HEK293 (cell line): ENCODE data around the gene ALKBH2.
"Not testable (repeated sequence)": the region's sequence is repeated elsewhere in the genome, so short reads cannot be mapped to it uniquely, and the experiment has no call there.

Experiments used
- CTCF ChIA-PET: fragments of 350-600 bp; formaldehyde crosslinking; extraction: SDS; loops from one replicate; lab custom pipeline; 2021; ENCODE audit warnings: antibody characterized with exemption; lab: Yijun Ruan, JAX
- POLR2A ChIA-PET: fragments of 300-600 bp; formaldehyde crosslinking; extraction: SDS; loops from one replicate; lab custom pipeline; 2020; ENCODE audit warnings: antibody characterized with exemption, inconsistent platforms; lab: Yijun Ruan, JAX
- H3K27ac ChIP-seq: fragments of 200-500 bp; sonication (Bioruptor generic); 2 replicates; pipeline ENCODE4 v1.5.1; 2014; ENCODE audit warnings: low read depth, low read length, control low read depth, inconsistent platforms; ENCODE audit errors: extremely low read depth
- H3K36me3 ChIP-seq, 2 experiments: fragments of 200-500 bp in 1 of 2; sonication (Bioruptor generic) in 1 of 2; 1 replicate in 1 of 2; 2 replicates in 1 of 2; pipeline ENCODE4 v1.5.1; 2014 to 2017; ENCODE audit warnings: inconsistent platforms in 2 of 2, low read length in 2 of 2; ENCODE audit not compliant: control insufficient read depth in 2 of 2, insufficient read depth in 1 of 2
- H3K4me1 ChIP-seq: fragments of 200-500 bp; sonication (Bioruptor generic); 2 replicates; pipeline ENCODE4 v1.5.1; 2014; ENCODE audit warnings: mild to moderate bottlenecking, low read length, inconsistent platforms; ENCODE audit not compliant: control insufficient read depth, insufficient read depth
- H3K4me3 ChIP-seq: 2 replicates; pipeline ENCODE4 v1.5.1; 2011; ENCODE audit warnings: low read depth, mild to moderate bottlenecking, control low read depth, low read length, moderate library complexity
- H3K9me3 ChIP-seq: fragments of 200-500 bp; sonication (Bioruptor generic); 2 replicates; pipeline ENCODE4 v1.5.1; 2014; ENCODE audit warnings: low read depth, low read length, inconsistent platforms; ENCODE audit not compliant: control insufficient read depth, insufficient read depth
- ELK4 ChIP-seq: IDR thresholded peaks from 2 replicates; pipeline ENCODE4 v1.6.1; 2011; ENCODE audit warnings: mild to moderate bottlenecking, low read depth, low read length, borderline replicate concordance
- GLIS2 ChIP-seq: fragments of 450-650 bp; formaldehyde crosslinking; IDR thresholded peaks from 2 replicates; pipeline ENCODE4 v1.5.1; 2016; ENCODE audit warnings: missing biosample characterization, missing genetic modification characterization
- INSM2 ChIP-seq: fragments of 450-650 bp; formaldehyde crosslinking; IDR thresholded peaks from 2 replicates; pipeline ENCODE4 v1.5.1; 2016; ENCODE audit warnings: missing biosample characterization, missing genetic modification characterization
- ZBTB7A ChIP-seq: fragments of 450-650 bp; formaldehyde crosslinking; IDR thresholded peaks from 2 replicates; pipeline ENCODE4 v1.5.1; 2016; ENCODE audit warnings: low read depth, missing biosample characterization, missing genetic modification characterization
- ZNF132 ChIP-seq: fragments of 450-650 bp; formaldehyde crosslinking; IDR thresholded peaks from 2 replicates; pipeline ENCODE4 v1.5.1; 2017; ENCODE audit warnings: missing biosample characterization, missing genetic modification characterization, borderline replicate concordance
- ZNF175 ChIP-seq: fragments of 450-650 bp; formaldehyde crosslinking; IDR thresholded peaks from 2 replicates; pipeline ENCODE4 v1.5.1; 2016; ENCODE audit warnings: missing biosample characterization, missing genetic modification characterization
- ZNF26 ChIP-seq: fragments of 450-650 bp; formaldehyde crosslinking; IDR thresholded peaks from 2 replicates; pipeline ENCODE4 v1.5.1; 2016; ENCODE audit warnings: missing biosample characterization, missing genetic modification characterization
- ZNF362 ChIP-seq: fragments of 450-650 bp; formaldehyde crosslinking; IDR thresholded peaks from 2 replicates; pipeline ENCODE4 v1.5.1; 2016; ENCODE audit warnings: missing biosample characterization, missing genetic modification characterization
- ZNF398 ChIP-seq: fragments of 450-650 bp; formaldehyde crosslinking; IDR thresholded peaks from 2 replicates; pipeline ENCODE4 v1.5.1; 2017; ENCODE audit warnings: missing biosample characterization, missing genetic modification characterization
- ZNF423 ChIP-seq: fragments of 450-650 bp; formaldehyde crosslinking; IDR thresholded peaks from 2 replicates; pipeline ENCODE4 v1.5.1; 2016; ENCODE audit warnings: missing biosample characterization, missing genetic modification characterization
- ZNF530 ChIP-seq: fragments of 450-650 bp; formaldehyde crosslinking; IDR thresholded peaks from 2 replicates; pipeline ENCODE4 v1.5.1; 2016; ENCODE audit warnings: low read depth, missing biosample characterization, missing genetic modification characterization
- ZNF555 ChIP-seq: fragments of 450-650 bp; formaldehyde crosslinking; conservative IDR thresholded peaks from 2 replicates; pipeline ENCODE4 v1.5.1; 2017; ENCODE audit warnings: missing biosample characterization, mild to moderate bottlenecking, missing genetic modification characterization, inconsistent platforms
- ZNF645 ChIP-seq: fragments of 450-650 bp; formaldehyde crosslinking; IDR thresholded peaks from 2 replicates; pipeline ENCODE4; 2016; ENCODE audit warnings: missing biosample characterization, missing genetic modification characterization
- ZSCAN30 ChIP-seq: fragments of 450-650 bp; IDR thresholded peaks from 2 replicates; pipeline ENCODE4 v1.5.1; 2018; ENCODE audit warnings: missing biosample characterization, mild to moderate bottlenecking, missing genetic modification characterization, moderate library complexity

Gene ALKBH2

GRCh38 chr12:109052097-109052413 is 41.2 kb downstream of the ALKBH2 start (continued):
- no peak for TF ChIP-seq ZNF398
- no peak for TF ChIP-seq ZSCAN30 (tag by site-specific recombination)
- no peak for TF ChIP-seq ZNF175
- TF ChIP-seq, all 188 proteins: peak for 0

GRCh38 chr12:109049794-109050193 is 43.5 kb downstream of the ALKBH2 start:
- CTCF ChIA-PET, POLR2A ChIA-PET, H3K9me3 ChIP-seq, H3K4me3 ChIP-seq, H3K27ac ChIP-seq, H3K4me1 ChIP-seq, H3K36me3 ChIP-seq: not testable (repeated sequence)

GRCh38 chr12:109048706-109049105 is 44.6 kb downstream of the ALKBH2 start:
- H3K27ac ChIP-seq, H3K9me3 ChIP-seq, H3K4me1 ChIP-seq, POLR2A ChIA-PET, CTCF ChIA-PET, H3K36me3 ChIP-seq, H3K4me3 ChIP-seq: not testable (repeated sequence)

GRCh38 chr12:109047081-109047805 is 46.0 kb downstream of the ALKBH2 start:
- Histone ChIP-seq H3K4me3 (no peak overlapping the region), H3K4me1 (no peaks in the 10 kb centered on the region), H3K9me3 (no peaks in the 10 kb centered on the region), H3K36me3 (no peaks in the 10 kb centered on the region), H3K27ac (no peak overlapping the region)
- POLR2A ChIA-PET, result no interaction called here
- CTCF ChIA-PET, result interaction anchor here (0.5 kb wide), 1 partner anchor 67 kb away, joined by 3 read pairs; no protein-coding TSS in a partner anchor
- TF ChIP-seq ZNF555, result no peak
- no peak for TF ChIP-seq ZBTB7A (tag by site-specific recombination)
- no peak for TF ChIP-seq ZNF423
- no peak for TF ChIP-seq ZNF362 (tag by site-specific recombination)
- no peak for TF ChIP-seq GLIS2
- no peak for TF ChIP-seq ZNF645 (tag by site-specific recombination)
- TF ChIP-seq ZNF530, result no peak
- TF ChIP-seq ZNF26 (tag by site-specific recombination), result no peak
- TF ChIP-seq ELK4, result no peak
- no peak for TF ChIP-seq INSM2 (tag by site-specific recombination)
- no peak for TF ChIP-seq ZNF132 (tag by site-specific recombination)
